Skeletal muscle satellite cell (primary cell): ENCODE measurements around the gene PPP2R3A. TPM values are rescaled to one million over a fixed set of nuclear protein-coding genes. Genes with fewer than 3 reads are reported as not detected.

Source experiments
- small RNA-seq: library from RNA; depleted of rRNA; stranded (forward); fragments of <200 nt; gene quantifications from one replicate; pipeline ENCODE3, GENCODE V24; 2012

PPP2R3A gene

Small RNAs within 50 kb of the gene (small RNA-seq; reads per million reads assigned to genes)
- gene AC092989.1: not detected
